IMR-90 (cell line): ENCODE results near the gene CXCR6. TPM values are rescaled to one million over a fixed set of nuclear protein-coding genes. Genes with fewer than 3 reads are reported as not detected.

ENCODE experiments used
- ATAC-seq: fragments of 200-7000 bp; cut with Tn5 transposase; 2 replicates; pipeline ENCODE4 v1.9.1; 2020; ENCODE audit warnings: low read depth, mild to moderate bottlenecking, moderate library complexity
- BruUV-seq: library from RNA; stranded (reverse); fragments of 400-500 nt; replicated peaks from 2 replicates; lab custom pipeline; 2021; lab: Mats Ljungman, UMichigan
- CTCF ChIA-PET: fragments of 300-600 bp; formaldehyde crosslinking; extraction: SDS; loops from one replicate; lab custom pipeline; 2021; ENCODE audit warnings: antibody characterized with exemption; lab: Yijun Ruan, JAX
- POLR2A ChIA-PET: fragments of 300-600 bp; sonication (Branson Sonifier 250); formaldehyde crosslinking; loops from one replicate; lab custom pipeline; 2022; ENCODE audit warnings: antibody characterized with exemption; ENCODE audit not compliant: unreplicated experiment; lab: Charles Lee
- DNase-seq: peaks from one replicate; pipeline ENCODE4 v3.0.0; 2013
- H2AFZ ChIP-seq: replicated peaks from 2 replicates; pipeline ENCODE3; 2013; ENCODE audit warnings: low read length, mild to moderate bottlenecking; ENCODE audit not compliant: poor library complexity
- H2AK5ac ChIP-seq: 2 replicates; pipeline ENCODE4 v1.6.1; 2013; ENCODE audit warnings: low read depth, low read length, inconsistent platforms
- H2AK9ac ChIP-seq: replicated peaks from 2 replicates; pipeline ENCODE3; 2013; ENCODE audit warnings: mild to moderate bottlenecking, low read depth, low read length, moderate library complexity; ENCODE audit not compliant: poor library complexity
- H2BK120ac ChIP-seq: 2 replicates; pipeline ENCODE4 v1.6.1; 2013; ENCODE audit warnings: low read depth, low read length, inconsistent platforms
- H2BK15ac ChIP-seq: 3 replicates; pipeline ENCODE4 v1.6.1; 2013; ENCODE audit warnings: low read depth, low read length, inconsistent platforms
- H2BK20ac ChIP-seq: 2 replicates; pipeline ENCODE4 v1.6.1; 2013; ENCODE audit warnings: low read depth, mild to moderate bottlenecking, inconsistent platforms, low read length, moderate library complexity
- H2BK5ac ChIP-seq: 2 replicates; pipeline ENCODE4 v1.6.1; 2013; ENCODE audit warnings: mild to moderate bottlenecking, low read depth, low read length, inconsistent platforms; ENCODE audit not compliant: poor library complexity, severe bottlenecking
- H3K14ac ChIP-seq: replicated peaks from 2 replicates; pipeline ENCODE4 v1.6.1; 2013; ENCODE audit warnings: low read depth, low read length, inconsistent platforms
- H3K18ac ChIP-seq: 2 replicates; pipeline ENCODE4 v1.6.1; 2013; ENCODE audit warnings: low read depth, low read length, control low read depth
- H3K23ac ChIP-seq: 2 replicates; pipeline ENCODE4 v1.6.1; 2013; ENCODE audit warnings: low read depth, low read length, inconsistent platforms
- H3K27ac ChIP-seq: 2 replicates; pipeline ENCODE4 v1.5.1; 2013; ENCODE audit warnings: mild to moderate bottlenecking, control low read depth, low read length; ENCODE audit not compliant: insufficient read depth
- H3K27me3 ChIP-seq: 2 replicates; pipeline ENCODE4 v1.6.1; 2013; ENCODE audit warnings: low read length; ENCODE audit not compliant: control insufficient read depth, insufficient read depth
- H3K36me3 ChIP-seq: 2 replicates; pipeline ENCODE4 v1.6.1; 2013; ENCODE audit warnings: low read length, mixed read lengths; ENCODE audit not compliant: control insufficient read depth, insufficient read depth
- H3K4ac ChIP-seq: 2 replicates; pipeline ENCODE4 v1.6.1; 2013; ENCODE audit warnings: low read depth, low read length, inconsistent platforms
- H3K4me1 ChIP-seq: 2 replicates; pipeline ENCODE4 v1.6.1; 2013; ENCODE audit warnings: low read length, mixed read lengths; ENCODE audit not compliant: control insufficient read depth, insufficient read depth
- H3K4me2 ChIP-seq: 2 replicates; pipeline ENCODE4 v1.6.1; 2013; ENCODE audit warnings: low read depth, mild to moderate bottlenecking, control low read depth, low read length, moderate library complexity
- H3K4me3 ChIP-seq: 2 replicates; pipeline ENCODE4 v1.5.1; 2013; ENCODE audit warnings: low read depth, mild to moderate bottlenecking, control low read depth, low read length, moderate library complexity; ENCODE audit not compliant: insufficient read depth
- H3K56ac ChIP-seq: 2 replicates; pipeline ENCODE4 v1.6.1; 2013; ENCODE audit warnings: low read length, inconsistent platforms; ENCODE audit not compliant: insufficient read depth; ENCODE audit errors: extremely low read depth
- H3K79me1 ChIP-seq, 2 experiments: 2 replicates each; pipeline ENCODE4 v1.6.1; 2013; ENCODE audit warnings: low read length in 2 of 2, inconsistent platforms in 1 of 2, low read depth in 1 of 2
- H3K9ac ChIP-seq: 2 replicates; pipeline ENCODE4 v1.6.1; 2013; ENCODE audit warnings: low read depth, low read length, control low read depth
- H3K9me1 ChIP-seq: 2 replicates; pipeline ENCODE4 v1.6.1; 2013; ENCODE audit warnings: low read length, inconsistent platforms; ENCODE audit not compliant: insufficient read depth
- H3K9me3 ChIP-seq: 2 replicates; pipeline ENCODE4 v1.6.1; 2013; ENCODE audit warnings: low read length; ENCODE audit not compliant: control insufficient read depth, insufficient read depth
- H4K20me1 ChIP-seq: 2 replicates; pipeline ENCODE4 v1.6.1; 2013; ENCODE audit warnings: low read length, inconsistent platforms; ENCODE audit not compliant: insufficient read depth
- H4K5ac ChIP-seq: 2 replicates; pipeline ENCODE4 v1.6.1; 2013; ENCODE audit warnings: mild to moderate bottlenecking, low read depth, low read length, control low read depth
- H4K8ac ChIP-seq, 2 experiments: 2 replicates each; pipeline ENCODE4 v1.6.1; 2013; ENCODE audit warnings: low read depth in 2 of 2, low read length in 2 of 2, control low read depth in 1 of 2, inconsistent platforms in 1 of 2
- H4K91ac ChIP-seq: 2 replicates; pipeline ENCODE4 v1.6.1; 2013; ENCODE audit warnings: low read depth, low read length, inconsistent platforms; ENCODE audit not compliant: insufficient read depth
- CEBPB ChIP-seq: IDR thresholded peaks from 2 replicates; pipeline ENCODE4 v1.6.1; 2012; ENCODE audit warnings: low read depth, low read length, improper control_type of control experiment
- CHD1 ChIP-seq: IDR thresholded peaks from 2 replicates; pipeline ENCODE4 v1.6.1; 2012; ENCODE audit warnings: low read depth, low read length, improper control_type of control experiment
- RAD21 ChIP-seq: IDR thresholded peaks from 2 replicates; pipeline ENCODE4 v1.6.1; 2012; ENCODE audit warnings: low read length, improper control_type of control experiment
- WGBS, 2 experiments: methylation state at CpG; one replicate each; pipeline versions ENCODE4 v1.1.5 to v1.1.7; 2013; ENCODE audit warnings: missing lambda C conversion rate in 2 of 2; ENCODE audit not compliant: insufficient read length in 1 of 2; ENCODE audit errors: extremely low coverage in 2 of 2; 5-methylcytosine and 5-hydroxymethylcytosine counted together
- dilution Hi-C: fragments of 300-500 bp; cut with HindIII; formaldehyde crosslinking; loops from one replicate; pipeline ENCODE4 v1.14.3; 2018; ENCODE audit warnings: low sequenced_read_pairs; ENCODE audit not compliant: unreplicated experiment
- in situ Hi-C: fragments of 300-500 bp; cut with MboI; formaldehyde crosslinking; loops from 3 replicates; pipeline ENCODE4 v1.14.3; 2019; ENCODE audit warnings: low sequenced_read_pairs, inconsistent platforms, mixed read lengths
- intact Hi-C: fragments of 100-400 bp; cut with micrococcal nuclease; formaldehyde crosslinking; loops from 2 replicates; pipeline ENCODE4 v1.10.0; 2022
- polyA plus RNA-seq, 3 experiments: library from polyadenylated mRNA; depleted of rRNA; stranded (reverse); fragments of >200 nt; gene quantifications; 2 replicates each; pipeline ENCODE4 v1.2.3, GENCODE V29; 2012; ENCODE audit warnings: low replicate concordance in 1 of 3
- total RNA-seq: library from RNA; depleted of rRNA; stranded (reverse); fragments of >200 nt; gene quantifications from 2 replicates; pipeline ENCODE4 v1.2.3, GENCODE V29; 2012
- TF ChIP-seq, protein P1 (sequence below): fragments of 150-350 bp; IDR thresholded peaks from 2 replicates; pipeline ENCODE4 v1.6.1; 2017; ENCODE audit warnings: mild to moderate bottlenecking, antibody characterized with exemption, low read length, low read depth

The CXCR6 gene
- total and polyA plus RNA-seq, 2 of the 4 experiments (the other 2 are of a cell fraction), result not detected

DNA sequence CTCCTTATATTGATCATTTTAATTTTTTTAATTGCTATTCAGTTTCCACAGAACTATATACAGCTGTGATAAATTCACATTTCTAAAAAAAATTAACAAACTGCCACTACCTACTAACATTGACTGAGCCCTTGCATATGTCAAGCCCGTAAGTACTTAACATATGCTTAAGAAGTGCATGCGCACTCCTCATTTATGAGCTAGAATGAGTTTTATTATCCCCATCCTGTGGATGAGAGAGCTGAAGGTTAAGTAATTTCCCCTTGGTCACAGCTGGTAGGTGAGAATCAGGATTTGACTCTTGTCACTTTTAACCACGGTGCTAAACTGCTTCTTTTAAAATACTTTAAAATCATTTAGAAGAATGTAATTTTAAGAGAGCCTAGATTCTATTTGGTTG, 25.9 kb downstream of the CXCR6 start:
- H3K4me3 ChIP-seq, result no peak overlapping the region
- intact Hi-C loops, result no loop called here
- H3K4me1 ChIP-seq, result peaks cover 12% of the 10 kb centered on the region
- no peak overlapping the region; the same call in 1 of the 2 replicates for H2BK20ac ChIP-seq
- H3K4ac ChIP-seq, result no peak overlapping the region
- H3K14ac ChIP-seq, result no peak overlapping the region
- H3K9me1 ChIP-seq, result peaks cover 16% of the 10 kb centered on the region
- H3K36me3 ChIP-seq, result peaks cover 49% of the 10 kb centered on the region
- ATAC-seq (no peak), DNase-seq (no peak)
- peaks cover 0 to 3% of the 10 kb centered on the region in 2 experiments; a peak in 1 of 4 replicates for H3K79me1 ChIP-seq
- H4K5ac ChIP-seq, result no peak overlapping the region
- no peak overlapping the region for H2AK9ac ChIP-seq
- H3K23ac ChIP-seq, result no peak overlapping the region
- no peak overlapping the region for H2BK120ac ChIP-seq
- ChIA-PET POLR2A (no interaction called here), CTCF (interaction anchor here (1.6 to 2.4 kb wide), 3 partner anchors 30 to 118 kb away, joined by 4 to 9 read pairs (median 5); no protein-coding TSS in a partner anchor)
- no peak overlapping the region for H4K91ac ChIP-seq
- H2BK5ac ChIP-seq, result no peak overlapping the region
- TF ChIP-seq CHD1 (no peak), CEBPB (no peak), RAD21 (no peak)
- TF ChIP-seq, protein P1, sequence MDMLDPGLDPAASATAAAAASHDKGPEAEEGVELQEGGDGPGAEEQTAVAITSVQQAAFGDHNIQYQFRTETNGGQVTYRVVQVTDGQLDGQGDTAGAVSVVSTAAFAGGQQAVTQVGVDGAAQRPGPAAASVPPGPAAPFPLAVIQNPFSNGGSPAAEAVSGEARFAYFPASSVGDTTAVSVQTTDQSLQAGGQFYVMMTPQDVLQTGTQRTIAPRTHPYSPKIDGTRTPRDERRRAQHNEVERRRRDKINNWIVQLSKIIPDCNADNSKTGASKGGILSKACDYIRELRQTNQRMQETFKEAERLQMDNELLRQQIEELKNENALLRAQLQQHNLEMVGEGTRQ, result no peak
- H2AFZ ChIP-seq, result no peak overlapping the region
- peak overlapping the region; percentile 17; the same call in 1 of the 2 replicates for H2AK5ac ChIP-seq
- H3K56ac ChIP-seq, result no peak overlapping the region
- H3K4me2 ChIP-seq, result no peak overlapping the region
- H3K27ac ChIP-seq, result no peak overlapping the region
- WGBS, 2 experiments, result no CpG with 5 or more reads among the region's 3 CpGs
- BruUV-seq, result no TSS peak
- H4K8ac ChIP-seq, result no peak overlapping the region
- no peak overlapping the region for H3K9ac ChIP-seq
- in situ Hi-C loops, result no loop called here
- no peak overlapping the region; the same call in 2 of the 3 replicates for H2BK15ac ChIP-seq
- dilution Hi-C loops, result no loop called here
- H3K27me3 ChIP-seq, result no peaks in the 10 kb centered on the region
- H3K18ac ChIP-seq, result no peak overlapping the region
- H4K20me1 ChIP-seq, result peaks cover 14% of the 10 kb centered on the region
- no peaks in the 10 kb centered on the region for H3K9me3 ChIP-seq
